Caco-2 (cell line): ENCODE measurements around the gene RNF130. TPM values are rescaled to one million over a fixed set of nuclear protein-coding genes. Genes with fewer than 3 reads are reported as not detected.

Source experiments
- BruUV-seq: library from RNA; stranded (reverse); fragments of 400-500 nt; replicated peaks from 2 replicates; lab custom pipeline; 2021; lab: Mats Ljungman, UMichigan
- CTCF ChIA-PET: fragments of 300-600 bp; sonication (Branson Sonifier 250); formaldehyde crosslinking; loops from one replicate; lab custom pipeline; 2022; ENCODE audit warnings: antibody characterized with exemption; lab: Charles Lee
- POLR2A ChIA-PET: fragments of 300-600 bp; sonication (Branson Sonifier 250); formaldehyde crosslinking; loops from one replicate; lab custom pipeline; 2022; ENCODE audit warnings: antibody characterized with exemption; lab: Charles Lee
- DNase-seq, 2 experiments: peaks; one replicate each; pipeline versions ENCODE4 v3.0.0 to v3.0.0-alpha.2; 2020 to 2022
- H3K27me3 ChIP-seq: replicated peaks from 2 replicates; pipeline ENCODE4 v1.6.0; 2011; ENCODE audit warnings: low read length; ENCODE audit not compliant: control insufficient read depth, insufficient read depth
- H3K36me3 ChIP-seq: 2 replicates; pipeline ENCODE4 v1.5.1; 2011; ENCODE audit warnings: low read length; ENCODE audit not compliant: control insufficient read depth, insufficient read depth
- H3K4me1 ChIP-seq: fragments of 250-450 bp; sonication (Bioruptor Pico); 2 replicates; pipeline ENCODE4 v1.5.1; 2020; ENCODE audit warnings: mild to moderate bottlenecking
- H3K4me3 ChIP-seq: 2 replicates; pipeline ENCODE4 v1.5.1; 2011; ENCODE audit warnings: low read depth, mild to moderate bottlenecking, control low read depth, low read length
- H3K9me3 ChIP-seq: fragments of 250-450 bp; sonication (Bioruptor Pico); 2 replicates; pipeline ENCODE4 v1.5.1; 2020; ENCODE audit warnings: mild to moderate bottlenecking, moderate library complexity
- H3K27ac Mint-ChIP-seq: one replicate; pipeline ENCODE4 v1.8.0; 2022; ENCODE audit warnings: mixed read lengths; ENCODE audit not compliant: unreplicated experiment
- H3K27me3 Mint-ChIP-seq: one replicate; pipeline ENCODE4 v1.8.0; 2022; ENCODE audit warnings: mixed read lengths; ENCODE audit not compliant: insufficient read depth, unreplicated experiment
- H3K36me3 Mint-ChIP-seq: one replicate; pipeline ENCODE4 v1.8.0; 2022; ENCODE audit warnings: mild to moderate bottlenecking, mixed read lengths; ENCODE audit not compliant: insufficient read depth, unreplicated experiment
- H3K4me1 Mint-ChIP-seq: one replicate; pipeline ENCODE4 v1.8.0; 2022; ENCODE audit warnings: low read depth, mixed read lengths; ENCODE audit not compliant: unreplicated experiment
- H3K4me3 Mint-ChIP-seq: one replicate; pipeline ENCODE4 v1.8.0; 2022; ENCODE audit warnings: mild to moderate bottlenecking, moderate library complexity, mixed read lengths; ENCODE audit not compliant: unreplicated experiment
- H3K9me3 Mint-ChIP-seq: one replicate; pipeline ENCODE4 v1.8.0; 2022; ENCODE audit warnings: mixed read lengths; ENCODE audit not compliant: unreplicated experiment
- intact Hi-C: fragments of 100-400 bp; cut with micrococcal nuclease; formaldehyde crosslinking; loops from one replicate; pipeline ENCODE4 v1.10.0; 2022; ENCODE audit not compliant: unreplicated experiment
- total RNA-seq: library from RNA; stranded (reverse); gene quantifications from 2 replicates; pipeline ENCODE4 v1.2.3, GENCODE V29; 2022
- TF ChIP-seq, protein P1 (sequence below), 2 experiments: fragments of 200-600 bp in 1 of 2; IDR thresholded peaks; 1 replicate in 1 of 2; 2 replicates in 1 of 2; pipeline versions ENCODE4 v1.5.1 to v1.8.0; 2011 to 2022; ENCODE audit warnings: antibody characterized with exemption in 1 of 2, control low read depth in 1 of 2, inconsistent platforms in 1 of 2, low read depth in 1 of 2, low read length in 1 of 2, mild to moderate bottlenecking in 1 of 2, moderate library complexity in 1 of 2; ENCODE audit not compliant: insufficient read depth in 1 of 2, severe bottlenecking in 1 of 2, unreplicated experiment in 1 of 2

RNF130 gene
- total RNA-seq, 1 experiment from 2014 or later, result 34.5 TPM

GRCh38 chr5:180052211-180052818, 19.2 kb downstream of the RNF130 start:
- TF ChIP-seq, protein P1, sequence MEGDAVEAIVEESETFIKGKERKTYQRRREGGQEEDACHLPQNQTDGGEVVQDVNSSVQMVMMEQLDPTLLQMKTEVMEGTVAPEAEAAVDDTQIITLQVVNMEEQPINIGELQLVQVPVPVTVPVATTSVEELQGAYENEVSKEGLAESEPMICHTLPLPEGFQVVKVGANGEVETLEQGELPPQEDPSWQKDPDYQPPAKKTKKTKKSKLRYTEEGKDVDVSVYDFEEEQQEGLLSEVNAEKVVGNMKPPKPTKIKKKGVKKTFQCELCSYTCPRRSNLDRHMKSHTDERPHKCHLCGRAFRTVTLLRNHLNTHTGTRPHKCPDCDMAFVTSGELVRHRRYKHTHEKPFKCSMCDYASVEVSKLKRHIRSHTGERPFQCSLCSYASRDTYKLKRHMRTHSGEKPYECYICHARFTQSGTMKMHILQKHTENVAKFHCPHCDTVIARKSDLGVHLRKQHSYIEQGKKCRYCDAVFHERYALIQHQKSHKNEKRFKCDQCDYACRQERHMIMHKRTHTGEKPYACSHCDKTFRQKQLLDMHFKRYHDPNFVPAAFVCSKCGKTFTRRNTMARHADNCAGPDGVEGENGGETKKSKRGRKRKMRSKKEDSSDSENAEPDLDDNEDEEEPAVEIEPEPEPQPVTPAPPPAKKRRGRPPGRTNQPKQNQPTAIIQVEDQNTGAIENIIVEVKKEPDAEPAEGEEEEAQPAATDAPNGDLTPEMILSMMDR (IDR thresholded peaks at IDR 0.05; ENCODE audit: insufficient read depth in 1 of 2, low read depth in 1 of 2, low read length in 1 of 2, severe bottlenecking in 1 of 2, unreplicated experiment in 1 of 2), result no peak
- no peak overlapping the region for H3K4me3 Mint-ChIP-seq
- H3K9me3 Mint-ChIP-seq, result no peaks in the 10 kb centered on the region
- intact Hi-C loops, result no loop called here
- ChIA-PET POLR2A (no interaction called here), CTCF (no interaction called here)
- no peaks in the 10 kb centered on the region for H3K27me3 ChIP-seq
- no peaks in the 10 kb centered on the region for H3K36me3 ChIP-seq
- H3K4me1 ChIP-seq, result no peaks in the 10 kb centered on the region
- H3K4me1 Mint-ChIP-seq, result peaks cover 23% of the 10 kb centered on the region
- H3K9me3 ChIP-seq, result no peaks in the 10 kb centered on the region
- no peaks in the 10 kb centered on the region for H3K36me3 Mint-ChIP-seq
- H3K27me3 Mint-ChIP-seq, result no peaks in the 10 kb centered on the region
- BruUV-seq, result no TSS peak
- H3K27ac Mint-ChIP-seq, result no peak overlapping the region
- DNase-seq, result no peak
- no peak overlapping the region for H3K4me3 ChIP-seq

- intact Hi-C loops, result no loop called here
- POLR2A ChIA-PET, result interaction anchor here (1.2 kb wide), 1 partner anchor 11 kb away, joined by 3 read pairs; no protein-coding TSS in a partner anchor
- BruUV-seq, result no TSS peak
These were observed 21.2 kb downstream of the RNF130 start for GRCh38 chr5:180050121-180050940.

DNA sequence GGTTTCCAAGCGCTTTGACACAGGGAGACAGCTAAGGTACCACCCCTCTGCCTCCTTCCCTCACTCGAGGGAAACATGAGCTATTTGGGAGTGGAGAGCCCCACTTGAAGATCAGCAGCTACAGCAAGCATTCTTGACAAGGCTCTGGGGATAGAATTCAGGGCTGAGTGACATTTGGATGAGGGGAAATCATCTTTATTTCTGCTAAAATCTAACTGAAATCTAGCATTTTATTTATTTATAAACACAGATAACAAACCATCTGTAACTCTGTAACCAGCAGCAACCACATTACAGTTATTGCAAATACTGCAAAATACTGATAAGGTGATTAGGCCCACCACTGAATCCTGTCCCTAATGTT, 22.4 kb downstream of the RNF130 start:
- H3K36me3 Mint-ChIP-seq, result no peaks in the 10 kb centered on the region

More at GRCh38 chr5:180050121-180050940, 21.2 kb downstream of the RNF130 start:
- Histone ChIP-seq H3K9me3 (no peaks in the 10 kb centered on the region; the same call in 1 of the 2 replicates), H3K36me3 (no peaks in the 10 kb centered on the region), H3K4me3 (no peak overlapping the region), H3K27me3 (no peaks in the 10 kb centered on the region), H3K4me1 (no peaks in the 10 kb centered on the region)
- H3K4me3 Mint-ChIP-seq, result no peak overlapping the region
- DNase-seq, result no peak
- no peaks in the 10 kb centered on the region for H3K36me3 Mint-ChIP-seq
- peaks cover 23% of the 10 kb centered on the region for H3K4me1 Mint-ChIP-seq
- CTCF ChIA-PET, result no interaction called here
- H3K9me3 Mint-ChIP-seq, result no peaks in the 10 kb centered on the region
- TF ChIP-seq, protein P1 (IDR thresholded peaks at IDR 0.05; ENCODE audit: insufficient read depth in 1 of 2, low read depth in 1 of 2, low read length in 1 of 2, severe bottlenecking in 1 of 2, unreplicated experiment in 1 of 2), result no peak
- H3K27me3 Mint-ChIP-seq, result no peaks in the 10 kb centered on the region
- no peak overlapping the region for H3K27ac Mint-ChIP-seq

More for the DNA sequence above, 22.4 kb downstream of the RNF130 start:
- no peak overlapping the region for H3K4me3 Mint-ChIP-seq
- no peak overlapping the region for H3K27ac Mint-ChIP-seq
- POLR2A ChIA-PET, result no interaction called here
- CTCF ChIA-PET, result interaction anchor here (0.9 kb wide), 1 partner anchor 42 kb away, joined by 3 read pairs; no protein-coding TSS in a partner anchor
- no peaks in the 10 kb centered on the region for H3K4me1 ChIP-seq
- no peaks in the 10 kb centered on the region for H3K9me3 Mint-ChIP-seq
- H3K27me3 ChIP-seq, result no peaks in the 10 kb centered on the region
- intact Hi-C loops, result no loop called here
- no peak overlapping the region for H3K4me3 ChIP-seq
- H3K9me3 ChIP-seq, result no peaks in the 10 kb centered on the region; the same call in 1 of the 2 replicates
- peaks cover 18% of the 10 kb centered on the region for H3K4me1 Mint-ChIP-seq
- TF ChIP-seq, protein P1 (IDR thresholded peaks at IDR 0.05; ENCODE audit: insufficient read depth in 1 of 2, low read depth in 1 of 2, low read length in 1 of 2, severe bottlenecking in 1 of 2, unreplicated experiment in 1 of 2), result no peak
- DNase-seq, result no peak
- no TSS peak for BruUV-seq
- no peaks in the 10 kb centered on the region for H3K27me3 Mint-ChIP-seq
- no peaks in the 10 kb centered on the region for H3K36me3 ChIP-seq
